ENCODE data around the gene VPS54. TPM values are rescaled to one million over a fixed set of nuclear protein-coding genes. Genes with fewer than 3 reads are reported as not detected.
A peak's percentile ranks its signal among the peaks of the same experiment; 100 is the strongest.

VPS54 gene
- total RNA-seq, 4 donors from 2014 or later = 19.0 to 24.1 (median 23.4) TPM

GRCh38 chr2:63894167-63894566 is 125.1 kb downstream of the VPS54 start:
- 100% methylated on average over 1 of the region's 1 CpG for WGBS
- Histone ChIP-seq H3K4me1 (peaks cover 0 to 29% (median 25%) of the 10 kb centered on the region in 4 donors), H3K4me3 (no peak overlapping the region), H3K36me3 (peaks cover 3 to 81% (median 40%) of the 10 kb centered on the region in 4 donors), H3K27me3 (no peaks in the 10 kb centered on the region), H3K9me3 (no peaks in the 10 kb centered on the region), H3K27ac (replicated peaks in 1 of 4) (no peak overlapping the region)
- intact Hi-C loops (cut with DNase I) = no loop called here
- no peak for DNase-seq (ENCODE audit: extremely low spot score)
- TF ChIP-seq POLR2A (IDR thresholded peaks at IDR 0.05; ENCODE audit: low read depth) (no peak), POLR2AphosphoS5 (IDR thresholded peaks at IDR 0.05) (no peak), EP300 (IDR thresholded peaks at IDR 0.05) (no peak)
- TF ChIP-seq, protein P1, sequence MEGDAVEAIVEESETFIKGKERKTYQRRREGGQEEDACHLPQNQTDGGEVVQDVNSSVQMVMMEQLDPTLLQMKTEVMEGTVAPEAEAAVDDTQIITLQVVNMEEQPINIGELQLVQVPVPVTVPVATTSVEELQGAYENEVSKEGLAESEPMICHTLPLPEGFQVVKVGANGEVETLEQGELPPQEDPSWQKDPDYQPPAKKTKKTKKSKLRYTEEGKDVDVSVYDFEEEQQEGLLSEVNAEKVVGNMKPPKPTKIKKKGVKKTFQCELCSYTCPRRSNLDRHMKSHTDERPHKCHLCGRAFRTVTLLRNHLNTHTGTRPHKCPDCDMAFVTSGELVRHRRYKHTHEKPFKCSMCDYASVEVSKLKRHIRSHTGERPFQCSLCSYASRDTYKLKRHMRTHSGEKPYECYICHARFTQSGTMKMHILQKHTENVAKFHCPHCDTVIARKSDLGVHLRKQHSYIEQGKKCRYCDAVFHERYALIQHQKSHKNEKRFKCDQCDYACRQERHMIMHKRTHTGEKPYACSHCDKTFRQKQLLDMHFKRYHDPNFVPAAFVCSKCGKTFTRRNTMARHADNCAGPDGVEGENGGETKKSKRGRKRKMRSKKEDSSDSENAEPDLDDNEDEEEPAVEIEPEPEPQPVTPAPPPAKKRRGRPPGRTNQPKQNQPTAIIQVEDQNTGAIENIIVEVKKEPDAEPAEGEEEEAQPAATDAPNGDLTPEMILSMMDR (IDR thresholded peaks at IDR 0.05) = no peak

DNA sequence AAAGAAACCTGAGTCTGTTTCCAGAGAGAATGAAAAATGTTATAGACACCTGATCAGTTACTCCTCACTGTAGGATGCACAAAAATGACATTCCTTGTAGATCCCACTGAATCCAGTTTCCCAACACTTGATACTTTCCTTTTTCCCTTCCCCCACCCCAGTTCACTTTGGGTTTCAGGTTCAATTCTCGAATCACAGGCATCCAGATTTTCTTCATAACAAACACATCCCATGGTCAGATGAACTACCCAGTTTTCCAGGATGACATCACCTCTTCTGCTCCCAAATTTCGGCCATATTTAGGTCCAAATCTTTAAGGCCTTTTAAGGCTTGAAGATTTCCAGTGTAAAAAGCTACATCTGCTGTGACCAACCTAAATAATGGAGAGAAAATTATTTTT is 126.1 kb downstream of the VPS54 start:
- 41% methylated on average over 2 of the region's 2 CpGs for WGBS
- H3K36me3 ChIP-seq = peaks cover 3 to 72% (median 39%) of the 10 kb centered on the region in 4 donors
- no peak for TF ChIP-seq POLR2A (IDR thresholded peaks at IDR 0.05; ENCODE audit: low read depth)
- peaks cover 0 to 34% (median 26%) of the 10 kb centered on the region in 4 donors for H3K4me1 ChIP-seq
- H3K27me3 ChIP-seq = no peaks in the 10 kb centered on the region
- intact Hi-C loops (cut with DNase I) = no loop called here
- H3K4me3 ChIP-seq = no peak overlapping the region
- DNase-seq (ENCODE audit: extremely low spot score) = no peak
- H3K9me3 ChIP-seq = no peaks in the 10 kb centered on the region
- peak overlapping the region in 1 of 4 donors; percentile 10 for H3K27ac ChIP-seq (replicated peaks in 1 of 4)

- Histone ChIP-seq H3K27ac (replicated peaks in 1 of 4) (peak overlapping the region in 1 of 4 donors; percentile 0), H3K4me3 (no peak overlapping the region), H3K36me3 (peaks cover 12 to 73% (median 47%) of the 10 kb centered on the region in 4 donors), H3K27me3 (no peaks in the 10 kb centered on the region), H3K9me3 (no peaks in the 10 kb centered on the region), H3K4me1 (peaks cover 0 to 37% (median 26%) of the 10 kb centered on the region in 4 donors)
- no peak for DNase-seq (ENCODE audit: extremely low spot score)
- TF ChIP-seq EP300 (IDR thresholded peaks at IDR 0.05) (no peak), POLR2A (IDR thresholded peaks at IDR 0.05; ENCODE audit: low read depth) (no peak), POLR2AphosphoS5 (IDR thresholded peaks at IDR 0.05) (no peak)
- TF ChIP-seq, protein P1 (IDR thresholded peaks at IDR 0.05) = no peak
- WGBS = 30% methylated on average over 1 of the region's 1 CpG
- intact Hi-C loops (cut with DNase I) = no loop called here
These were observed 127.7 kb downstream of the VPS54 start for GRCh38 chr2:63891488-63892030.

DNA sequence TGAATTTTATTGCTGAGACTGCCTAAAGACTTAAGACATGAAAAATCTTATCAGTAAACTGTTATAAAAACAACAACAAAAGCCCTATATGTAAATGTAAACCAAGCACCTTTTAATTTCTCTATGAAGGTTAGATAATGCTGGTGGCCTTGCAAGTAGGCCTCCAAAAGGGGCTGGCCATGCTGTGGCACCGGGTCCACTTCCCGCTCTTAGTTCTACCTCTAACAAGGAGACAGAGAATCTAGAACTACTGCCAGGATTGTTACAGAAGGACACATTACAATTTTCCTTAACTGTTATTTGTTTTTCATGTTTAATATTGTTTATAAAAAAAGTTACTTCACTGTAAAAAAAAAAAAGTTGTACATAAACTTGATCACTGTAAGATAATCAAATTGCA is 128.6 kb downstream of the VPS54 start:
- peaks cover 0 to 37% (median 26%) of the 10 kb centered on the region in 4 donors for H3K4me1 ChIP-seq
- H3K27me3 ChIP-seq = no peaks in the 10 kb centered on the region
- H3K4me3 ChIP-seq = no peak overlapping the region
- TF ChIP-seq EP300 (IDR thresholded peaks at IDR 0.05) = no peak
- TF ChIP-seq POLR2AphosphoS5 (IDR thresholded peaks at IDR 0.05) = no peak
- TF ChIP-seq POLR2A (IDR thresholded peaks at IDR 0.05; ENCODE audit: low read depth) = no peak
- TF ChIP-seq, protein P1 (IDR thresholded peaks at IDR 0.05) = no peak
- DNase-seq (ENCODE audit: extremely low spot score) = no peak
- 91% methylated on average over 2 of the region's 2 CpGs for WGBS
- intact Hi-C loops (cut with DNase I) = no loop called here
- no peaks in the 10 kb centered on the region for H3K9me3 ChIP-seq
- no peak overlapping the region for H3K27ac ChIP-seq (replicated peaks in 1 of 4)
- peaks cover 12 to 81% (median 48%) of the 10 kb centered on the region in 4 donors for H3K36me3 ChIP-seq

DNA sequence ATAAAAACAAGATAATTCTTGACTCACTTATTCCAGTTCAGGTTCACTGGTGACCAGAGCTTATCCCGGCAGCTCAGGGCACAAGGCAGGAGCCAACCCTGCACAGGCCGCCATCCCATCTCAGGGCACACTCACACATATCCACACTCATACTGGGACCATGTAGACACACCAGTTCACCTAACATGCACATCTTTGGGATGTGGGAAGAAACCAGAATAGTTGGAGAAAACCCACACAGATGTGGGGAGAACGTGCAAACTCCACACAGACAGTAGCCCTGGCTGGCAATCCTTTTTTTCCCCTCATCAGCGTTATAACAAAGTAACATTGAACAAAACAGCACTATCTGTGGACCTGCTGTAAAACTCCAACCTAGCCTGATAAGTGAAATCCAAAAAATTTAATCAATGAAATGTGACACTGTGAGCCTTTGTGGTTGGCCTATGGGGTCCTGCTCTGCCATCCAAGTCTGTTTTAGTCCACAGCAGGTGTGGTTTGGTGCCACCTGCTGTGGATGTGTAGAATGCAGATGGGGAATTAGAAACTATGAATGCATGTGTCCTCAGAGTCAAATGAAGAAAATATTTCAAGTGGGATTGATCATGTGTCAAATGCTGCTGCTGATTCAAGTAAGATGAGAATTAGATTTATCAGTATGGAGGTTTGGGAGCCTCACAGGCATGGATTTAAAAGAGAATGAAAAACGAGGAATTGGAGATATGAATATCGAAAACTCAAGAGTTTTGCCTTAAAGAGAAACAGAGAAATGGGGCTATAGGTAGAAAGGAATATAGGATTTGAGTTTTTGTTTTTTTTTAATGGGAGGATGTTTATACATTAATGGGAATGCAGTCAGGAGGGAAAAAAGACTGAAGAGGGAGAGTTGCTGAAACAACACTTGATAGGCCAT is 130.5 kb downstream of the VPS54 start:
- 93% methylated on average over 6 of the region's 6 CpGs for WGBS

More for the DNA sequence above, 130.5 kb downstream of the VPS54 start:
- peak overlapping the region in 2 of 4 donors; percentile 5 to 16 for H3K27ac ChIP-seq (replicated peaks in 1 of 4)
- DNase-seq (ENCODE audit: extremely low spot score) = no peak
- H3K4me3 ChIP-seq = no peak overlapping the region
- intact Hi-C loops (cut with DNase I) = loop anchor here (5.0 kb wide), 2 partner anchors 46 to 196 kb away; partner anchors contain the start of gene UGP2
- H3K9me3 ChIP-seq = no peaks in the 10 kb centered on the region
- H3K4me1 ChIP-seq = peaks cover 0 to 37% (median 26%) of the 10 kb centered on the region in 4 donors
- peaks cover 12 to 90% (median 52%) of the 10 kb centered on the region in 4 donors for H3K36me3 ChIP-seq
- H3K27me3 ChIP-seq = no peaks in the 10 kb centered on the region
- TF ChIP-seq POLR2AphosphoS5 (IDR thresholded peaks at IDR 0.05) (peak in 1 of 2 donors; percentile 35), POLR2A (IDR thresholded peaks at IDR 0.05; ENCODE audit: low read depth) (no peak)
- TF ChIP-seq, protein P1 (IDR thresholded peaks at IDR 0.05) = peak; percentile 70 to 81 (median 74)

Data from esophagus muscularis mucosa (tissue), 4 donors.